SIG-M5 (cell line): Measurements from ENCODE around the gene CNDP2.
"Not testable (repeated sequence)": the region's sequence is repeated elsewhere in the genome, so short reads cannot be mapped to it uniquely, and the experiment has no call there.

Experiments
- DNase-seq: peaks from one replicate; lab custom pipeline; 2025; lab: John Stamatoyannopoulos, UW

Gene CNDP2

GRCh38 chr18:74518456-74519295 lies 22.5 kb downstream of the CNDP2 start:
- DNase-seq: no peak

- no peak for DNase-seq
Measured at GRCh38 chr18:74519320-74520095, 23.3 kb downstream of the CNDP2 start.

- no peak for DNase-seq
Measured at GRCh38 chr18:74520096-74520833, 24.1 kb downstream of the CNDP2 start.

- no peak for DNase-seq
Measured at GRCh38 chr18:74521068-74521725, 25.0 kb downstream of the CNDP2 start.

- DNase-seq: no peak
Measured at GRCh38 chr18:74522635-74523548, 26.7 kb downstream of the CNDP2 start.

- no peak for DNase-seq
Measured at GRCh38 chr18:74524097-74524496, 27.9 kb downstream of the CNDP2 start.

GRCh38 chr18:74524915-74525314 lies 28.8 kb downstream of the CNDP2 start:
- DNase-seq: not testable (repeated sequence)

- no peak for DNase-seq
Measured at GRCh38 chr18:74525741-74526140, 29.6 kb downstream of the CNDP2 start.

GRCh38 chr18:74526488-74526887 lies 30.3 kb downstream of the CNDP2 start:
- DNase-seq: no peak

GRCh38 chr18:74528478-74528877 lies 32.3 kb downstream of the CNDP2 start:
- no peak for DNase-seq

- no peak for DNase-seq
Measured at GRCh38 chr18:74528913-74529312, 32.8 kb downstream of the CNDP2 start.

GRCh38 chr18:74529378-74529777 lies 33.2 kb downstream of the CNDP2 start:
- DNase-seq: no peak

- no peak for DNase-seq
Measured at GRCh38 chr18:74529811-74530583, 33.8 kb downstream of the CNDP2 start.

GRCh38 chr18:74530584-74530862 lies 34.4 kb downstream of the CNDP2 start:
- DNase-seq: no peak

GRCh38 chr18:74531043-74531442 lies 34.9 kb downstream of the CNDP2 start:
- no peak for DNase-seq

- DNase-seq: no peak
Measured at GRCh38 chr18:74532511-74533025, 36.4 kb downstream of the CNDP2 start.

- no peak for DNase-seq
Measured at GRCh38 chr18:74533666-74534065, 37.5 kb downstream of the CNDP2 start.

- no peak for DNase-seq
Measured at GRCh38 chr18:74534150-74534969, 38.2 kb downstream of the CNDP2 start, which contains the start of gene CNDP1. TSS of gene CNDP1 (plus strand) at chr18:74534500. CDS start at chr18:74534668, 168 bp downstream.
